Endothelial cell of umbilical vein (primary cell): Measurements from ENCODE around the gene CMTM7. TPM values are rescaled to one million over a fixed set of nuclear protein-coding genes. Genes with fewer than 3 reads are reported as not detected.

Experiments used
- BruUV-seq: library from RNA; stranded (reverse); fragments of 400-500 nt; replicated peaks from 2 replicates; lab custom pipeline; 2021; lab: Mats Ljungman, UMichigan
- CTCF ChIA-PET: fragments of 300-600, 350-600 bp; sonication (Branson Sonifier 250); formaldehyde crosslinking; loops from one replicate; lab custom pipeline; 2021; ENCODE audit warnings: antibody characterized with exemption, inconsistent platforms; lab: Charles Lee
- POLR2A ChIA-PET: fragments of 300-600, 350-600 bp; sonication (Branson Sonifier 250); formaldehyde crosslinking; loops from one replicate; lab custom pipeline; 2021; ENCODE audit warnings: antibody characterized with exemption, inconsistent platforms; lab: Charles Lee
- DNase-seq: peaks from one replicate; pipeline ENCODE4 v3.0.0-alpha.2; 2011; ENCODE audit warnings: low read depth, low spot score
- FAIRE-seq: peaks from 2 replicates; lab custom pipeline; 2011; peaks lifted over from hg19 to GRCh38; lab: Jason Lieb, UNC
- H2AFZ ChIP-seq: 2 replicates; pipeline ENCODE4 v1.6.0; 2012; ENCODE audit warnings: low read depth, low read length, control low read depth, inconsistent platforms
- H3K27ac ChIP-seq: 2 replicates; pipeline ENCODE4 v1.5.1; 2011; ENCODE audit warnings: low read depth, mild to moderate bottlenecking, control low read depth, low read length, moderate library complexity; ENCODE audit not compliant: insufficient read depth
- H3K27me3 ChIP-seq, 2 experiments: 2 replicates each; pipeline versions ENCODE4 v1.6.0 to v1.6.1; 2011; ENCODE audit warnings: low read length in 2 of 2, mixed read lengths in 1 of 2; ENCODE audit not compliant: control insufficient read depth in 2 of 2, insufficient read depth in 2 of 2
- H3K36me3 ChIP-seq, 2 experiments: 2 replicates in 1 of 2; 3 replicates in 1 of 2; pipeline ENCODE4 v1.5.1; 2011; ENCODE audit warnings: low read length in 2 of 2, mild to moderate bottlenecking in 1 of 2, moderate library complexity in 1 of 2; ENCODE audit not compliant: control insufficient read depth in 2 of 2, insufficient read depth in 2 of 2; ENCODE audit errors: extremely low read depth in 1 of 2
- H3K4me1 ChIP-seq: 3 replicates; pipeline ENCODE4 v1.5.1; 2011; ENCODE audit warnings: mild to moderate bottlenecking, low read length; ENCODE audit not compliant: control insufficient read depth, insufficient read depth; ENCODE audit errors: extremely low read depth
- H3K4me2 ChIP-seq: 2 replicates; pipeline ENCODE4 v1.6.1; 2011; ENCODE audit warnings: low read length, control low read depth, mixed read lengths; ENCODE audit not compliant: insufficient read depth
- H3K4me3 ChIP-seq, 3 experiments: fragments of 200-600 bp in 1 of 3; sonication (generic), shearing (Covaris generic) in 1 of 3; replicated peaks in 1 of 3; 2 replicates each; pipeline ENCODE4 v1.5.1; 2011 to 2016; ENCODE audit warnings: control low read depth in 3 of 3, low read length in 3 of 3, mild to moderate bottlenecking in 2 of 3, inconsistent platforms in 1 of 3, low read depth in 1 of 3, moderate library complexity in 1 of 3; ENCODE audit not compliant: insufficient read depth in 1 of 3
- H3K79me2 ChIP-seq: 2 replicates; pipeline ENCODE4 v1.6.0; 2012; ENCODE audit warnings: low read length, inconsistent platforms; ENCODE audit not compliant: control insufficient read depth, insufficient read depth
- H3K9ac ChIP-seq: replicated peaks from 2 replicates; pipeline ENCODE3; 2011; ENCODE audit warnings: low read length, control low read depth; ENCODE audit not compliant: insufficient read depth; ENCODE audit errors: extremely low read depth
- H3K9me1 ChIP-seq: replicated peaks from 3 replicates; pipeline ENCODE4 v1.6.0; 2011; ENCODE audit warnings: mild to moderate bottlenecking, low read length; ENCODE audit not compliant: control insufficient read depth, insufficient read depth; ENCODE audit errors: extremely low read depth
- H3K9me3 ChIP-seq: replicated peaks from 2 replicates; pipeline ENCODE4 v1.5.1; 2012; ENCODE audit warnings: low read length, inconsistent platforms; ENCODE audit not compliant: control insufficient read depth, insufficient read depth
- H4K20me1 ChIP-seq: replicated peaks from 2 replicates; pipeline ENCODE3; 2011; ENCODE audit warnings: mild to moderate bottlenecking, low read length; ENCODE audit not compliant: control insufficient read depth, insufficient read depth; ENCODE audit errors: extremely low read depth
- EZH2 ChIP-seq: IDR thresholded peaks from 2 replicates; pipeline ENCODE4 v1.6.1; 2012; ENCODE audit warnings: borderline replicate concordance, low read depth, mild to moderate bottlenecking, moderate library complexity, low read length, inconsistent platforms; ENCODE audit not compliant: severe bottlenecking
- GATA2 ChIP-seq: IDR thresholded peaks from 2 replicates; pipeline ENCODE4 v1.7.0; 2011; ENCODE audit warnings: low read depth, mild to moderate bottlenecking, moderate library complexity, mixed read lengths, low read length; ENCODE audit not compliant: insufficient read length, insufficient read depth
- dilution Hi-C: fragments of 300-500 bp; cut with MboI; formaldehyde crosslinking; loops from one replicate; pipeline ENCODE4 v1.15.0; 2019; ENCODE audit warnings: low sequenced_read_pairs; ENCODE audit not compliant: extremely low pct_ligation_motif_present
- intact Hi-C: fragments of 100-400 bp; cut with micrococcal nuclease; formaldehyde crosslinking; loops from one replicate; pipeline ENCODE4 v1.10.0; 2022
- polyA plus RNA-seq, 4 experiments: library from polyadenylated mRNA; depleted of rRNA in 3 of 4; stranded (reverse) in 3 of 4; unstranded in 1 of 4; fragments of >200 nt; gene quantifications; 2 replicates each; pipeline versions ENCODE4 v1.2.1 to v1.2.3, GENCODE V29; 2011 to 2012; ENCODE audit warnings: missing spikeins in 1 of 4
- total RNA-seq: library from RNA; stranded (reverse); gene quantifications from 2 replicates; pipeline ENCODE4 v1.2.3, GENCODE V29; 2021
- TF ChIP-seq, protein P1 (sequence below), 2 donors: IDR thresholded peaks; 1 replicate in 1 of 2; 2 replicates in 1 of 2; pipeline ENCODE4 v1.5.1; 2011; ENCODE audit warnings: low read length in 2 of 2, mild to moderate bottlenecking in 2 of 2, moderate library complexity in 2 of 2, control low read depth in 1 of 2, inconsistent platforms in 1 of 2, low read depth in 1 of 2; ENCODE audit not compliant: insufficient read depth in 1 of 2; ENCODE audit errors: extremely low read depth in 1 of 2

Gene CMTM7
- total and polyA plus RNA-seq, 2 donors (not counting 3 experiments of a cell fraction or from before 2014, with no cell fraction given) = 44.7 to 88.5 TPM

DNA sequence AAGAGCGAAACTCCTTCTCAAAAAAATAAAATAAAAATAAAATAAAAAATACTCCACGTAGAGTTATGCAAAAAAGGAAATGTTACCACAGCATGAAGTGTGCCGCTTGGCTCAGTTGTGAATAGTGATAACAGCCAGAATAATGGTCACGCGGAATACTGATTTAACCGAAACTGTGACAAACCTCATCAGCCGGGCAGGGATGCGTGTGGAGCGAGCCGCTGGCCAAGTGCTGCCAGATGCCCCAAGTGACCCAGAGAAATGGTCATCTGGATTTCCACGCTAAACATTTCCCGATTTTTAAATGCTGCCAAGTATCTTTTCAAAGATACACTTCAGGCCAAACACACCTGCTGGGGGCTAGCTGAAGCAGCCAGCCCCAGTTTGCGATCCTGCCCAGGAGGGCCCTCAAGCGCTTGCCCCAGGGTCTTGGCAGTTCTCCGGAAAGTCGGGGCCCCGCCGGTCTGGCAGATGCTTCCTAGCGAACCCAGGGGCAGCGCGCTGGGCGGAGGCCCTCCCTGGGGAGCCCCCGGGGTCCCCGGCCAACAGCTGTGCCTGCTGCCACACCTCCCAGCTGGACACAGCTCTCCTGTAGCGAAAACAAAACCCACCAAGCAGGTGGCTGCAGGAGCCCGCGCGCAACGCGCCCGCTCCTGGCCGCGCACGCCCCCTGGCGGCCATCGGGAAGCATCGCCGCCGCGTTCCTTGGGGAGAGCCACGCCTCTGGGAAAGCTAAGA lies 75.8 kb downstream of the CMTM7 start:
- TF ChIP-seq EZH2 (no peak), GATA2 (no peak)
- TF ChIP-seq, protein P1, sequence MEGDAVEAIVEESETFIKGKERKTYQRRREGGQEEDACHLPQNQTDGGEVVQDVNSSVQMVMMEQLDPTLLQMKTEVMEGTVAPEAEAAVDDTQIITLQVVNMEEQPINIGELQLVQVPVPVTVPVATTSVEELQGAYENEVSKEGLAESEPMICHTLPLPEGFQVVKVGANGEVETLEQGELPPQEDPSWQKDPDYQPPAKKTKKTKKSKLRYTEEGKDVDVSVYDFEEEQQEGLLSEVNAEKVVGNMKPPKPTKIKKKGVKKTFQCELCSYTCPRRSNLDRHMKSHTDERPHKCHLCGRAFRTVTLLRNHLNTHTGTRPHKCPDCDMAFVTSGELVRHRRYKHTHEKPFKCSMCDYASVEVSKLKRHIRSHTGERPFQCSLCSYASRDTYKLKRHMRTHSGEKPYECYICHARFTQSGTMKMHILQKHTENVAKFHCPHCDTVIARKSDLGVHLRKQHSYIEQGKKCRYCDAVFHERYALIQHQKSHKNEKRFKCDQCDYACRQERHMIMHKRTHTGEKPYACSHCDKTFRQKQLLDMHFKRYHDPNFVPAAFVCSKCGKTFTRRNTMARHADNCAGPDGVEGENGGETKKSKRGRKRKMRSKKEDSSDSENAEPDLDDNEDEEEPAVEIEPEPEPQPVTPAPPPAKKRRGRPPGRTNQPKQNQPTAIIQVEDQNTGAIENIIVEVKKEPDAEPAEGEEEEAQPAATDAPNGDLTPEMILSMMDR (IDR thresholded peaks at IDR 0.05; ENCODE audit: extremely low read depth in 1 of 2, insufficient read depth in 1 of 2, low read depth in 1 of 2, low read length in 2 of 2) = peak; percentile 98 to 99
- H3K27me3 ChIP-seq = no peaks in the 10 kb centered on the region
- H3K9me3 ChIP-seq = no peaks in the 10 kb centered on the region
- peak overlapping the region; percentile 14 for H3K4me2 ChIP-seq
- H3K27ac ChIP-seq = no peak overlapping the region
- no peak overlapping the region for H3K9ac ChIP-seq
- FAIRE-seq (no peak), DNase-seq (peak; percentile 89)
- peaks cover 2% of the 10 kb centered on the region for H3K79me2 ChIP-seq
- POLR2A ChIA-PET = no interaction called here
- H3K9me1 ChIP-seq = no peaks in the 10 kb centered on the region
- dilution Hi-C loops (no loop called here), intact Hi-C loops (loop anchor here (1.0 to 2.0 kb wide), 6 partner anchors 24 to 289 kb away; partner anchors contain the start of gene DYNC1LI1)
- no peak overlapping the region for H2AFZ ChIP-seq
- no peaks in the 10 kb centered on the region for H3K36me3 ChIP-seq
- no peaks in the 10 kb centered on the region for H4K20me1 ChIP-seq
- H3K4me1 ChIP-seq = peaks cover 37% of the 10 kb centered on the region
- peak overlapping the region in 1 of 3 experiments; percentile 6 for H3K4me3 ChIP-seq
- CTCF ChIA-PET = interaction anchor here (0.6 to 3.6 kb wide), 66 partner anchors 8 to 1020 kb away, joined by 3 to 143 read pairs (median 4); partner anchors contain the start of genes CMTM6 and CMTM7
- no TSS peak for BruUV-seq
